Cardiac atrium fibroblast (primary cell): Measurements from ENCODE around the gene KPNA6. TPM values are rescaled to one million over a fixed set of nuclear protein-coding genes. Genes with fewer than 3 reads are reported as not detected.

Experiments
- total RNA-seq: library from RNA; depleted of rRNA; stranded (reverse); fragments of >200 nt; gene quantifications from 2 replicates; pipeline ENCODE4 v1.2.3, GENCODE V29; 2015

KPNA6 gene
- 35.6 and 41.8 TPM in 2 replicates for total RNA-seq

GRCh38 chr1:32107742-32108661 lies at the start of gene KPNA6:
Gene KPNA6, plus strand, starts transcription at chr1:32108056. Its CDS starts 75 bp downstream, at chr1:32108131.

GRCh38 chr1:32072622-32073298 lies 35.1 kb upstream of the KPNA6 start, which contains the start of gene TMEM39B:
Gene TMEM39B, plus strand, starts transcription at chr1:32072939. Its CDS starts 109 bp downstream, at chr1:32073048.

GRCh38 chr1:32179443-32180185 lies 71.8 kb downstream of the KPNA6 start, which contains the start of gene TXLNA:
Gene TXLNA, plus strand, starts transcription at chr1:32179675. Its CDS starts 671 bp downstream, at chr1:32180346.

GRCh38 chr1:32200226-32201010 lies 92.6 kb downstream of the KPNA6 start, which contains the start of gene CCDC28B:
Gene CCDC28B, plus strand, starts transcription at chr1:32200595. Its CDS starts 1,341 bp downstream, at chr1:32201936.

GRCh38 chr1:32205401-32206370 lies 97.8 kb downstream of the KPNA6 start, which contains the start of gene IQCC:
Gene IQCC, plus strand, starts transcription at chr1:32205671. Its CDS starts 11 bp downstream, at chr1:32205682.

GRCh38 chr1:32208891-32209328 lies 101.1 kb downstream of the KPNA6 start, which contains the start of gene DCDC2B:
Gene DCDC2B, plus strand, starts transcription at chr1:32209089. Its CDS starts 5 bp downstream, at chr1:32209094.

GRCh38 chr1:32221980-32222755 lies 114.3 kb downstream of the KPNA6 start, which contains the start of the genes EIF3I and TMEM234:
Gene EIF3I, plus strand, starts transcription at chr1:32222407. Its CDS starts 35 bp downstream, at chr1:32222442.
Gene TMEM234, minus strand, starts transcription at chr1:32222353. Its CDS starts 31 bp downstream, at chr1:32222322.

Other genes starting within 250 kb of the KPNA6 start
- 278 and 307 TPM in 2 replicates for gene PTP4A2, start 169.7 kb upstream of the KPNA6 start, total RNA-seq
- gene KHDRBS1, start 94.2 kb upstream of the KPNA6 start, total RNA-seq = 37.9 and 43.7 TPM in 2 replicates
- gene TMEM39B, start 35.1 kb upstream of the KPNA6 start, total RNA-seq = 5.0 and 11.4 TPM in 2 replicates
- 49.5 and 58.6 TPM in 2 replicates for gene TXLNA, start 71.6 kb downstream of the KPNA6 start, total RNA-seq
- gene CCDC28B, start 92.5 kb downstream of the KPNA6 start, total RNA-seq = 9.4 and 15.7 TPM in 2 replicates
- gene IQCC, start 97.6 kb downstream of the KPNA6 start, total RNA-seq = 1.3 and 1.6 TPM in 2 replicates
- gene DCDC2B, start 101.0 kb downstream of the KPNA6 start, total RNA-seq = not detected in 2 replicates
- gene TMEM234, start 114.3 kb downstream of the KPNA6 start, total RNA-seq = 11.9 and 14.7 TPM in 2 replicates
- gene EIF3I, start 114.4 kb downstream of the KPNA6 start, total RNA-seq = 263 and 299 TPM in 2 replicates
- gene FAM167B, start 139.2 kb downstream of the KPNA6 start, total RNA-seq = 2.8 TPM in 1 of 2 replicates, not detected in the other
- 0.49 TPM in 1 of 2 replicates, not detected in the other for gene LCK, start 143.2 kb downstream of the KPNA6 start, total RNA-seq
- 67.1 and 70.9 TPM in 2 replicates for gene HDAC1, start 184.0 kb downstream of the KPNA6 start, total RNA-seq
- 268 and 400 TPM in 2 replicates for gene MARCKSL1, start 228.2 kb downstream of the KPNA6 start, total RNA-seq